ELR (cell line): ENCODE data around the gene OR13C5.

Source experiments
- DNase-seq: peaks from one replicate; pipeline ENCODE4 v3.0.0-alpha.2; 2015; ENCODE audit warnings: low read depth

The OR13C5 gene

GRCh38 chr9:104553261-104553660 lies 46.0 kb downstream of the OR13C5 start:
- peak; percentile 53 for DNase-seq
